Suprapubic skin (tissue), 4 donors: ENCODE data around the gene F2RL1. TPM values are rescaled to one million over a fixed set of nuclear protein-coding genes. Genes with fewer than 3 reads are reported as not detected.
A peak's percentile ranks its signal among the peaks of the same experiment; 100 is the strongest.

Source experiments
- DNase-seq, 2 donors: peaks; one replicate each; pipeline ENCODE4 v3.0.0-alpha.2; 2019; ENCODE audit warnings: low spot score in 2 of 2
- H3K27ac ChIP-seq: fragments of 200-600 bp; sonication (generic); one replicate; pipeline ENCODE4 v1.5.1; 2019
- H3K27me3 ChIP-seq: fragments of 200-600 bp; sonication (generic); one replicate; pipeline ENCODE4 v1.5.1; 2019
- H3K36me3 ChIP-seq: fragments of 200-600 bp; sonication (generic); one replicate; pipeline ENCODE4 v1.5.1; 2019
- H3K4me1 ChIP-seq: fragments of 200-600 bp; sonication (generic); one replicate; pipeline ENCODE4 v1.5.1; 2019
- H3K4me3 ChIP-seq: fragments of 200-600 bp; sonication (generic); one replicate; pipeline ENCODE4 v1.5.1; 2019; ENCODE audit warnings: mild to moderate bottlenecking
- H3K9me3 ChIP-seq: fragments of 200-600 bp; sonication (generic); one replicate; pipeline ENCODE4 v1.5.1; 2019
- CTCF ChIP-seq, 2 donors: fragments of 200-600 bp in 1 of 2; fragments of 450-650 bp in 1 of 2; sonication (generic) in 1 of 2; IDR thresholded peaks; one replicate each; pipeline ENCODE4 v1.5.1; 2016 to 2019; ENCODE audit warnings: antibody characterized with exemption in 2 of 2, mild to moderate bottlenecking in 1 of 2, moderate library complexity in 1 of 2
- EP300 ChIP-seq: sonication (generic); formaldehyde crosslinking; IDR thresholded peaks from one replicate; pipeline ENCODE4 v1.6.1; 2017; ENCODE audit warnings: antibody characterized with exemption
- POLR2A ChIP-seq, 2 donors: fragments of 450-650 bp; IDR thresholded peaks; one replicate each; pipeline ENCODE4 v1.6.1; 2017; ENCODE audit warnings: antibody characterized with exemption in 2 of 2, mild to moderate bottlenecking in 2 of 2, moderate library complexity in 2 of 2
- POLR2AphosphoS5 ChIP-seq, 3 donors: sonication (generic); formaldehyde crosslinking; IDR thresholded peaks; one replicate each; pipeline ENCODE4 v1.6.1; 2017; ENCODE audit warnings: antibody characterized with exemption in 3 of 3
- WGBS: methylation state at CpG from one replicate; pipeline ENCODE4 v1.1.5; 2018; 5-methylcytosine and 5-hydroxymethylcytosine counted together
- total RNA-seq, 4 donors: library from RNA; depleted of rRNA; stranded (reverse); fragments of >200 nt; gene quantifications; one replicate each; pipeline ENCODE4 v1.1.0, GENCODE V29; 2016

The F2RL1 gene
- total RNA-seq, 4 donors from 2014 or later, result 20.8 to 107 (median 77.7) TPM

- WGBS, result 46% methylated on average over 1 of the region's 1 CpG
- no peaks in the 10 kb centered on the region for H3K36me3 ChIP-seq
- H3K9me3 ChIP-seq, result no peaks in the 10 kb centered on the region
- no peaks in the 10 kb centered on the region for H3K27me3 ChIP-seq
- H3K27ac ChIP-seq, result no peak overlapping the region
- TF ChIP-seq CTCF (IDR thresholded peaks at IDR 0.05) (no peak), POLR2AphosphoS5 (IDR thresholded peaks at IDR 0.05) (no peak), POLR2A (IDR thresholded peaks at IDR 0.05) (no peak), EP300 (no peak)
- no peaks in the 10 kb centered on the region for H3K4me1 ChIP-seq
- no peak overlapping the region for H3K4me3 ChIP-seq
- no peak for DNase-seq
These were observed 44.2 kb downstream of the F2RL1 start for GRCh38 chr5:76863001-76863400.

GRCh38 chr5:76866503-76866902, 47.7 kb downstream of the F2RL1 start:
- no peaks in the 10 kb centered on the region for H3K9me3 ChIP-seq
- H3K36me3 ChIP-seq, result no peaks in the 10 kb centered on the region
- WGBS, result 86% methylated on average over 2 of the region's 2 CpGs
- TF ChIP-seq EP300, result no peak
- no peak for TF ChIP-seq CTCF (IDR thresholded peaks at IDR 0.05)
- no peak for TF ChIP-seq POLR2AphosphoS5 (IDR thresholded peaks at IDR 0.05)
- no peak for TF ChIP-seq POLR2A (IDR thresholded peaks at IDR 0.05)
- H3K27me3 ChIP-seq, result no peaks in the 10 kb centered on the region
- no peak overlapping the region for H3K4me3 ChIP-seq
- H3K4me1 ChIP-seq, result no peaks in the 10 kb centered on the region
- H3K27ac ChIP-seq, result no peak overlapping the region
- no peak for DNase-seq

- 72% methylated on average over 4 of the region's 4 CpGs for WGBS
- Histone ChIP-seq H3K27me3 (no peaks in the 10 kb centered on the region), H3K27ac (no peak overlapping the region), H3K4me3 (no peak overlapping the region), H3K9me3 (no peaks in the 10 kb centered on the region), H3K4me1 (no peaks in the 10 kb centered on the region), H3K36me3 (no peaks in the 10 kb centered on the region)
- no peak for DNase-seq
- TF ChIP-seq POLR2AphosphoS5 (IDR thresholded peaks at IDR 0.05) (no peak), EP300 (no peak), POLR2A (IDR thresholded peaks at IDR 0.05) (no peak)
These were observed 48.2 kb downstream of the F2RL1 start for GRCh38 chr5:76867038-76867437.

GRCh38 chr5:76867827-76868693, 49.2 kb downstream of the F2RL1 start:
- H3K27me3 ChIP-seq, result no peaks in the 10 kb centered on the region
- no peaks in the 10 kb centered on the region for H3K36me3 ChIP-seq
- WGBS, result 59% methylated on average over 8 of the region's 8 CpGs
- H3K9me3 ChIP-seq, result no peaks in the 10 kb centered on the region
- no peaks in the 10 kb centered on the region for H3K4me1 ChIP-seq
- H3K4me3 ChIP-seq, result no peak overlapping the region
- no peak overlapping the region for H3K27ac ChIP-seq
- DNase-seq, result no peak
- no peak for TF ChIP-seq EP300
- peak; percentile 59 to 77 for TF ChIP-seq CTCF (IDR thresholded peaks at IDR 0.05)

GRCh38 chr5:76870046-76870445, 51.2 kb downstream of the F2RL1 start:
- H3K27ac ChIP-seq, result no peak overlapping the region
- no peaks in the 10 kb centered on the region for H3K4me1 ChIP-seq
- H3K9me3 ChIP-seq, result no peaks in the 10 kb centered on the region
- no peak for TF ChIP-seq EP300
- no peak for TF ChIP-seq POLR2AphosphoS5 (IDR thresholded peaks at IDR 0.05)
- TF ChIP-seq CTCF (IDR thresholded peaks at IDR 0.05), result no peak
- TF ChIP-seq POLR2A (IDR thresholded peaks at IDR 0.05), result no peak
- H3K36me3 ChIP-seq, result no peaks in the 10 kb centered on the region
- no peak overlapping the region for H3K4me3 ChIP-seq
- WGBS, result 76% methylated on average over 6 of the region's 6 CpGs
- no peak for DNase-seq
- no peaks in the 10 kb centered on the region for H3K27me3 ChIP-seq
